NCI-H345 treated with DMSO at 0.1 percent for 48 hours (cell line): ENCODE data around the gene TBC1D9.
A peak's percentile ranks its signal among the peaks of the same experiment; 100 is the strongest.

Experiments used
- DNase-seq: peaks from one replicate; lab custom pipeline; 2025; ENCODE audit not compliant: unreplicated experiment; lab: John Stamatoyannopoulos, UW

Gene TBC1D9

GRCh38 chr4:140628016-140628415 lies 128.2 kb downstream of the TBC1D9 start:
- no peak for DNase-seq

GRCh38 chr4:140626661-140627376 lies 129.4 kb downstream of the TBC1D9 start:
- no peak for DNase-seq

DNA sequence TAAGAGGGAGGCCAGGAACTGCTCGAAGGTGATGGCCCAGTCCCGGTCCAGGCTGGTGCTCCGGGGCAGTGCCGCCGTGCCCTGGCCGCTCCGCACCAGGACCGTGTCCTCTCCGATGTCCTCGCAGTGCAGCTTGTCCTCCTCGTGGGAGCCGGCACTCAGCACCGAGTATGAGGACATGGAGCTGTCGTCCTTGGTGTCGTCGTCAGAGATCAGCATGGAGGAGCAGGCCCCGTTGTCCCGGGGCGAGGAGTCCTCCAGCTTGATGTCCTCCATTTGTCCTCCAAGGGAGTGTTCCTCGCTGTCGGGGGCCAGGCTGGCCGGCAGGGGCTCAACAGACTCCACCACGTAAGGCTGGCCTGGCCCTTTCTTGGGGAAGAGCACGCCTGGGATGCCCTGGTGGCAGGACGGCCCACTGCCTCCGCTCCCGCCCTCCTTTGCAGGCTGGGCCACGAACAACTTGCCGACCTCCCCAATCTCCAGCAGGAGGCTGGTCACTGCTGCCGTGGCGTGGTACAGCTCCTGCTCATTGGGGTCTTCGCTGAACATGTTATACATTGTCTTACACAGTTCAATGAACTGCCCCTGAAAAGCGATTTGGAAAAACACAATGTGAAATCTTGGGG lies 133.7 kb downstream of the TBC1D9 start:
- DNase-seq, result no peak

DNA sequence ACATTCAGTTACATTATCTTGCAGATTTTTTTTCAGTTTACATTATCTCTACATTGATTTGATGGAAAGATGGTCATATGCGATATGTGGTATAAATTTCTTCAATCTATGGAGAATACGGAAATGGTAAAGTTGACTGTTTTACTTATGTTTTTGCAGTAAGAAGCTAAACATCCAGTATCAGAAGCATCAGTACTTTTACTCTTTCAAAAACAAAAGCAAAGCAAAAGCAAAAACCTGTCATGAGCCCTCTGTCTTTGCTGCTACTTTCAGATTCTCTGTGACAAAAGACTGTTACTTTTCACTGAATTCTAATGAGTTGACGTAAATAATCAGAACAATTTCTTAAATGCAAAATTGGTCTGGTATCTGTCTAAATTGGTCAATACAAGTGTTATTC lies 135.0 kb downstream of the TBC1D9 start:
- DNase-seq, result no peak

- no peak for DNase-seq
Measured at GRCh38 chr4:140617499-140618248, 138.5 kb downstream of the TBC1D9 start.

DNA sequence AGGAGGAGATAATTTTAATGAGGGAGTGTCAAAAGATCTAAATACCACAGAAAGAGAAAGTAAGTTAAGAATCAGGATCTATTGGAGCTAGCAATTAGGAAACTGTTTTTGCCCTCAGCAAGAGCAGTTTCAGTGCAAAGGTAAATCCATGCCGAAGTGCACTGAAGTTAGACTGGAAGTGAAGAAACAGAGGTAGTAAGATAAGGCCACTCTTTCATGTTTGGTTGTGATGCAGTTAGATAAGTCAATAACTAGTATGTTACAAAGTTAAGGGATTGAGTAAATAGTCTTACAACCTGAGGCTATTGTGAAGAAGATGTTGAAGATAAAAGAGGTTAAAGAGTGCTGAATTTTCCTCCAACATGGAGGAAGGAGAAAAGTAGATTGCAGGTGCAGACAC lies 140.7 kb downstream of the TBC1D9 start:
- DNase-seq, result no peak

GRCh38 chr4:140612357-140612756 lies 143.8 kb downstream of the TBC1D9 start:
- no peak for DNase-seq

DNA sequence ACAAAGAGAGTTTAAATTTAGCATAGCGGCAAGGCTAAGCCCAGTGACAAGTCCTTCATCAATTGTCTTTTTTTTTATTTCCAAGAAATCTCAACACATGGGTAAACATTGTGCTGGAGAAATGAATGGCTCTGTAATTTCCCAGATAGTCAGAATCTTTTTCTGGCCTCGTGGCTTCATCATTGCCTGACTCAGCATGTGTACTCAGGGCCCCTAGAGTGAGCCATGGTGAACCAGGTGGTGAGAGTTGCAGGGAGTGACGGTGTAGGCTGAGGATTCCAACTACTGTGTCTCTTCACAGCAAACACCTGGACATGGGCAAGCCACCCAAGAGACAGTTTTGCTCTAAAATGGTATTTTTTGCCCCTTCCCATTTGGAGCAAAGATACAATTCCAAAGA lies 144.3 kb downstream of the TBC1D9 start:
- DNase-seq, result no peak

DNA sequence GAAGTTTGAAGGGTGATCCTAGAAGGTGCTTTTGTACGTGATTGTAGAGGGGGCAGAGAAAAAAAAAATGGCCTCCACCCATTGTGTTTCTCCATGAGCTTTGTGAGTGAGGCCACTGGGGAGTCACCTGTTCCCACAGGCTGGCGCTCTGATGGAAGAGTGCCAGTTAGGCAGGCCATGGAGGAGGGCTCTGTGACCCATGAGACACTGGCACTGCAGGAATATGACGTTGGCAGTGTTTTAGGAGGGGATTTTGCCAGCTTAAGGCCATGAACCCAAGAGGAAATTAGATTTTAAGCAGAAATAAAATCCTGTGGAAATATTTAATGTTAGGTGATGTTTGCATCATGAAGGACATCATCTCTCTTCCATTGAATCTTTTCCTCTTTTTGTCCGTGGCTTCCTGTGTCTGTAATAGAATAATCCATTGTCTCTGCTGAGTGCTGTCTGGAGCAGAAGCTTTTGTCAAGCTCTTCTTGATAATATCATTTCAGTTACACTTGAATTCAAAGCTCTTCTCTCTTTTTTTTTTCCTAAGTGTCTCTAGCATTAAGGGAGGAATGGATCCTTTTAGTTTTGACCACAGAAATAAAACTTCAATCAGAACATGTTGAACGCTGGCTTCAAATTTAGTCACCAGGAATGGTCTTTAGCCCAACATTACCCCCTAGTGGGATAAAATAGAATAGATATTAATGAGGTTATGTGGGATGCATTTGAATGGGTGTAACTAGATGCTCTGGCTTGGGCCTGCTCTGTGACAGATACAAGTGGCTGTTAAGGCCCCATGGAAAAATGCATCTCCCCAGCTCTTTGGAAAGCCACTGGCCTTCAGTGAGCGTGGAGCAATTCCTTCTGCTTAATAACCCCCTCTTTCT lies 146.4 kb downstream of the TBC1D9 start:
- peak; percentile 47 for DNase-seq

- no peak for DNase-seq
Measured at GRCh38 chr4:140607852-140608251, 148.3 kb downstream of the TBC1D9 start.

DNA sequence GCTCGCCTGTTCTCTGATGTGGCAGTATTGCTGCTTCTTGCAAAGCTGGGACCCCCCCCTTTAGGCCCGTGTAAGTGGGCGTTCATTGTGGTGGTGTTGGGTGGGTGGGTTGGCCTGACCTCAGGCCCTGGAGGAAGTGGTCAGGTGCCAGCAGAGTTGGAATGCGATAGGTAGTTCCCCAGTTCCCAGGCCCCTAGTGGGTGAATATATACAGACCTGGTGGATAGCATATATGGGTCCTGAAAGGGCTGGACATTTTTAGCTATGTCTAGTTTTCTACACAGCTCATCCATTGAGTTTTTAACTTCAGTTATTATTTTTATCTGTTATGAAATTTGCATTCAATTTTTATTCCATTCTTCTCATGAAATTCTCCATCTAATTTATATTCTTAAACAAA lies 151.6 kb downstream of the TBC1D9 start:
- DNase-seq, result no peak

DNA sequence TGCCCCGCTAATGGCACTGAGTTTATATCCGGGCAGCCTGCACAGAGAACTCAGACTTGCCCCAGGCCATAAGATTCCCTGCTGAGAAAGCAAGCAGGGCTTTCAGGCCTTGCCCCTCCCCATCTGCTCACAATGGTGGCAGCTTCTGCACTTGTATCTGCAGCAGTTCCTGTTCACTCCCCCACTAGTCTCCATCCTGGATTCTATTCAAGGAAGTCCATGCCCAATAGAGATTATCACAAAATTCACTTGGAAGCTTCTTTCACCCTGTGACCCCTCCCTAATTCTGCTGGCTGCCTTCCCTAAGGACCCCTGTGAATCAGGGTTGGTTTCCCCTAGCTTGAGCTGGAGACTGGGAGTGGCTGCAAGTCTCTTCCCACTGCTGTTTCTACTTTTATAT lies 152.9 kb downstream of the TBC1D9 start:
- no peak for DNase-seq

- no peak for DNase-seq
Measured at GRCh38 chr4:140602714-140603113, 153.5 kb downstream of the TBC1D9 start.

GRCh38 chr4:140600408-140600807 lies 155.8 kb downstream of the TBC1D9 start:
- DNase-seq, result no peak

GRCh38 chr4:140595065-140595464 lies 161.1 kb downstream of the TBC1D9 start:
- peak; percentile 42 for DNase-seq

DNA sequence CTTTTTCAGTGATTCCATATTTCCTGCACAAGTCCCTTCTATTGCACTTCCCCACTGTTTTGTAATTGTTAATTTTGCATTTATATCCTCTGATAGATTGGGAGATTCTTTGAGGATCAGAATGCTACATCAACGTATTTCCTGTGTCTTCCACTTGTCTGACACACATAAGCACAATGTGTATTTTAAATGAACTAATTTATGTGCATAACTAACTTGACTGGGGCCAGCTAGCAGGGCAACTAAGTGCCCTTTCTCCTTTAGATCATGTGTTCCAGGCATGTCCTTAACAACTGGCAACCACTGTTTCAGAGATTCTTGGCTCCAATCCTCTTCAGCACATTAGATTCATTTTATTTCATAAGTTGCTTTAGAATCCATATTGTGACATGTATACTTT lies 171.7 kb downstream of the TBC1D9 start:
- DNase-seq, result no peak

- no peak for DNase-seq
Measured at GRCh38 chr4:140581078-140581477, 175.1 kb downstream of the TBC1D9 start.

- no peak for DNase-seq
Measured at GRCh38 chr4:140579278-140579677, 176.9 kb downstream of the TBC1D9 start.

- no peak for DNase-seq
Measured at GRCh38 chr4:140575489-140575888, 180.7 kb downstream of the TBC1D9 start.

GRCh38 chr4:140571620-140572019 lies 184.6 kb downstream of the TBC1D9 start:
- no peak for DNase-seq
